Measurements from ENCODE around the gene CPNE9. TPM values are rescaled to one million over a fixed set of nuclear protein-coding genes. Genes with fewer than 3 reads are reported as not detected.
"Not testable (repeated sequence)": the region's sequence is repeated elsewhere in the genome, so short reads cannot be mapped to it uniquely, and the experiment has no call there.

CPNE9 gene
- total RNA-seq, 1 donor from 2014 or later = 0.16 TPM

- intact Hi-C loops (cut with micrococcal nuclease) = no loop called here
- Histone ChIP-seq H3K36me3 (peaks cover 6% of the 10 kb centered on the region), H3K9me3 (replicated peaks) (no peaks in the 10 kb centered on the region), H3K27me3 (ENCODE audit: low read depth) (no peaks in the 10 kb centered on the region), H3K4me1 (peaks cover 47% of the 10 kb centered on the region), H3K4me3 (peak overlapping the region; percentile 82), H3K27ac (replicated peaks) (peak overlapping the region; percentile 80)
- DNase-seq = peak; percentile 91
- TF ChIP-seq, protein P1, sequence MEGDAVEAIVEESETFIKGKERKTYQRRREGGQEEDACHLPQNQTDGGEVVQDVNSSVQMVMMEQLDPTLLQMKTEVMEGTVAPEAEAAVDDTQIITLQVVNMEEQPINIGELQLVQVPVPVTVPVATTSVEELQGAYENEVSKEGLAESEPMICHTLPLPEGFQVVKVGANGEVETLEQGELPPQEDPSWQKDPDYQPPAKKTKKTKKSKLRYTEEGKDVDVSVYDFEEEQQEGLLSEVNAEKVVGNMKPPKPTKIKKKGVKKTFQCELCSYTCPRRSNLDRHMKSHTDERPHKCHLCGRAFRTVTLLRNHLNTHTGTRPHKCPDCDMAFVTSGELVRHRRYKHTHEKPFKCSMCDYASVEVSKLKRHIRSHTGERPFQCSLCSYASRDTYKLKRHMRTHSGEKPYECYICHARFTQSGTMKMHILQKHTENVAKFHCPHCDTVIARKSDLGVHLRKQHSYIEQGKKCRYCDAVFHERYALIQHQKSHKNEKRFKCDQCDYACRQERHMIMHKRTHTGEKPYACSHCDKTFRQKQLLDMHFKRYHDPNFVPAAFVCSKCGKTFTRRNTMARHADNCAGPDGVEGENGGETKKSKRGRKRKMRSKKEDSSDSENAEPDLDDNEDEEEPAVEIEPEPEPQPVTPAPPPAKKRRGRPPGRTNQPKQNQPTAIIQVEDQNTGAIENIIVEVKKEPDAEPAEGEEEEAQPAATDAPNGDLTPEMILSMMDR (IDR thresholded peaks at IDR 0.05; ENCODE audit: borderline replicate concordance) = no peak
Measured at GRCh38 chr3:9770276-9770812, 66.7 kb downstream of the CPNE9 start.

DNA sequence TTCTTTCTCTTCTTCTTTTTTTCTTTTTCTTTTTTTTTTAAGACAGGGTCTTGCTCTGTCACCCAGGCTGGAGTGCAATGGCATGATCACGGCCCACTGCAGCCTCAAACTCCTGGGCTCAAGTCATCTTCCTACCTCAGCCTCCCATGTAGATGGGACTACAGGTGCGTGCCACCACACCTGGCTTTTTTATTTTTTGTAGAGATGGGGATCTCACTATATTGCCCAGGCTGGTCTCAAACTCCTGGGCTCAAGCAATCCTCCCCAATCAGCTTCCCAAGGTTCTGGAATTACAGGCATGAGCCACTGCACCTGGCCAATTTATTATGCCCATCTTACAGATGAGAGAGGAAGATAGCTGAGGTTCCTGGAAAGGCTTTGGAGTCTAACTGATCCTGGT is 67.4 kb downstream of the CPNE9 start:
- H3K27me3 ChIP-seq (ENCODE audit: low read depth); H3K4me3 ChIP-seq; H3K9me3 ChIP-seq (replicated peaks); H3K36me3 ChIP-seq; intact Hi-C loops (cut with micrococcal nuclease); DNase-seq: not testable (repeated sequence)
- H3K4me1 ChIP-seq = peaks cover 47% of the 10 kb centered on the region
- H3K27ac ChIP-seq (replicated peaks) = peak overlapping the region; percentile 80

DNA sequence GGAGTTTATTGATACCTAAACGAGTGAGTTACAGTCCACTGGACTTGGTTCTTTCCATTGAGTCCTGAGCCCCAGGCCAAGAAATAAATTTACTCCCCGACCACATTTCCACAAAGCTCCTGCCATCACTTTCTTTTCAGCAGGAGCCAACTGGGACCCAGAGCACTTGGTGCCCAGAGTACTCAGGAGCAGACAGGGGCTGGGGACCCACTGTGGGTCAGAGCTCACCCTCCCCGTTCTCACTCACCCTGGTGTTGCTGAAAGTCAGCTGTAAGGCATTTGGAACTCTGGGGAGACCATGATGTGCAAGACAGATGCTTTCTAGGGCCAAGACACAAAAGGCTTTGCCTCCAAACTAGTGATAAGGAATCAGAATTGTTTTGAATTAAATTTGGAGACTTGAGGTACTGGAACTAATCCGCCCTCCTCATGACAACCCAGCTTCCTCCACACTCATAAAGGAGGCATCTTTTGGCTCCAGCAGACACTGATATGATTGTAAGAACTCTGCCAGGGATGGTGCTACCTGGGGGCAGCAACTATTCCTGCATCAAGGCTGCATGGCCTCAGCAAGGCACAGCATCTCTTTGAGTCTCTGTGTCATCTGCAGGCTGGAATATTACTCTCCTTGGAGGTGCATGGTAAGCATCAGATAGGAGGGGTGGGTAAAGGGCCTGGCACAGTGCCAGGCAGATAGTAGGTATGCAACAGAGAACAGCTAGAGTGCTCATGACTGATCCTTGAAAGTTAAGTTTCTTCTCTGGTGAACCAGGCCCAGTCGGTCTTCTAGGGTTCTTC is 73.5 kb downstream of the CPNE9 start:
- no peak for DNase-seq
- no peaks in the 10 kb centered on the region for H3K9me3 ChIP-seq (replicated peaks)
- H3K27ac ChIP-seq (replicated peaks) = no peak overlapping the region
- no peak overlapping the region for H3K4me3 ChIP-seq
- H3K4me1 ChIP-seq = peaks cover 10% of the 10 kb centered on the region
- H3K27me3 ChIP-seq (ENCODE audit: low read depth) = no peaks in the 10 kb centered on the region
- H3K36me3 ChIP-seq = peaks cover 26% of the 10 kb centered on the region
- intact Hi-C loops (cut with micrococcal nuclease) = no loop called here
- TF ChIP-seq, protein P1 (IDR thresholded peaks at IDR 0.05; ENCODE audit: borderline replicate concordance) = no peak

DNA sequence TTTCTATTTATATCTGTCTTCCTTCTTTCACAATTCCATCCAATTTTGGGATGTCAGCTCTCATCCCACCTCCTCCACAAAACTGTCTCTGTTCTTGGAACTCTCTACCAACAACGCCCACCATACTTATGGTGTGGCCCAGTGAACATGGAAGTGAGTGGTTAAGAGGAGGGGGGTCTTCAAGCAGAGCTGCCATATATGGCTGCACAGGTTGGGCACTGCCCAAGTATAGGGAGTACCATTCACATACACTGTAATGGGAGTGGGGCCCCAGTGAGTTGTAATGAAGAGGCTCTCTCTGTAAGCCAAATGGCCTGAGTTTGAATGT is 74.0 kb downstream of the CPNE9 start:
- Histone ChIP-seq H3K9me3 (replicated peaks) (no peaks in the 10 kb centered on the region), H3K36me3 (peaks cover 32% of the 10 kb centered on the region), H3K27me3 (ENCODE audit: low read depth) (no peaks in the 10 kb centered on the region), H3K4me1 (peaks cover 10% of the 10 kb centered on the region), H3K4me3 (no peak overlapping the region), H3K27ac (replicated peaks) (no peak overlapping the region)
- no peak for DNase-seq
- intact Hi-C loops (cut with micrococcal nuclease) = no loop called here
- TF ChIP-seq, protein P1 (IDR thresholded peaks at IDR 0.05; ENCODE audit: borderline replicate concordance) = no peak

GRCh38 chr3:9778143-9779074 is 74.8 kb downstream of the CPNE9 start:
- H3K4me1 ChIP-seq = peaks cover 10% of the 10 kb centered on the region
- H3K27ac ChIP-seq (replicated peaks) = no peak overlapping the region
- intact Hi-C loops (cut with micrococcal nuclease) = no loop called here
- H3K27me3 ChIP-seq (ENCODE audit: low read depth) = no peaks in the 10 kb centered on the region
- DNase-seq = no peak
- peaks cover 39% of the 10 kb centered on the region for H3K36me3 ChIP-seq
- no peak overlapping the region for H3K4me3 ChIP-seq
- TF ChIP-seq, protein P1 (IDR thresholded peaks at IDR 0.05; ENCODE audit: borderline replicate concordance) = no peak
- H3K9me3 ChIP-seq (replicated peaks) = no peaks in the 10 kb centered on the region

Data from left ventricle myocardium inferior (tissue), 1 donor.